GM12878 (cell line): ENCODE measurements around the gene KRTAP9-1.

Experiments
- CEBPB ChIP-seq, 2 experiments: fragments of 150-350 bp in 1 of 2; IDR thresholded peaks; 2 replicates each; pipeline ENCODE4 v1.6.1; 2012 to 2014; ENCODE audit warnings: low read depth in 2 of 2, low read length in 2 of 2, borderline replicate concordance in 1 of 2, inconsistent platforms in 1 of 2
- CTCF ChIP-seq, 3 experiments: IDR thresholded peaks in 2 of 3; conservative IDR thresholded peaks in 1 of 3; 2 replicates each; pipeline ENCODE4 v1.5.1; 2011; ENCODE audit warnings: low read depth in 3 of 3, low read length in 3 of 3, mild to moderate bottlenecking in 3 of 3, control low read depth in 2 of 3, moderate library complexity in 2 of 3, inconsistent platforms in 1 of 3, mixed read lengths in 1 of 3; ENCODE audit not compliant: control insufficient read depth in 2 of 3, insufficient read depth in 1 of 3; ENCODE audit errors: extremely low read depth in 1 of 3
- EP300 ChIP-seq, 2 experiments: fragments of 150-350 bp in 1 of 2; IDR thresholded peaks; 2 replicates each; pipeline ENCODE4 v1.6.1; 2011 to 2012; ENCODE audit warnings: low read depth in 2 of 2, low read length in 2 of 2, borderline replicate concordance in 1 of 2, improper control_type of control experiment in 1 of 2, inconsistent platforms in 1 of 2; ENCODE audit not compliant: control insufficient read depth in 1 of 2
- KDM1A ChIP-seq: fragments of 200-600 bp; sonication (generic); IDR thresholded peaks from 2 replicates; pipeline ENCODE4 v1.6.1; 2016; ENCODE audit warnings: borderline replicate concordance
- MAX ChIP-seq: IDR thresholded peaks from 2 replicates; pipeline ENCODE4 v1.6.1; 2012; ENCODE audit warnings: low read depth, low read length, improper control_type of control experiment
- POLR2A ChIP-seq: IDR thresholded peaks from 2 replicates; pipeline ENCODE4 v1.6.1; 2011; ENCODE audit warnings: low read depth, mild to moderate bottlenecking, low read length
- SMC3 ChIP-seq: IDR thresholded peaks from 2 replicates; pipeline ENCODE4 v1.6.1; 2011; ENCODE audit warnings: low read length, improper control_type of control experiment, borderline replicate concordance
- SP1 ChIP-seq: IDR thresholded peaks from one replicate; pipeline ENCODE4 v1.6.1; 2011; ENCODE audit warnings: low read depth, low read length
- ZBTB11 ChIP-seq: fragments of 450-650 bp; formaldehyde crosslinking; IDR thresholded peaks from 2 replicates; pipeline ENCODE4 v1.5.0; 2022; ENCODE audit warnings: mild to moderate bottlenecking, missing genetic modification characterization
- TF ChIP-seq, protein P1 (sequence below): IDR thresholded peaks from 2 replicates; pipeline ENCODE4 v1.6.1; 2012; ENCODE audit warnings: mild to moderate bottlenecking, low read depth, low read length

- TF ChIP-seq EP300 (IDR thresholded peaks at IDR 0.05; ENCODE audit: borderline replicate concordance in 1 of 2, control insufficient read depth in 1 of 2, low read depth in 2 of 2, low read length in 2 of 2) = no peak
- TF ChIP-seq SMC3 = no peak
- no peak for TF ChIP-seq KDM1A
- no peak for TF ChIP-seq SP1
- TF ChIP-seq, protein P1, sequence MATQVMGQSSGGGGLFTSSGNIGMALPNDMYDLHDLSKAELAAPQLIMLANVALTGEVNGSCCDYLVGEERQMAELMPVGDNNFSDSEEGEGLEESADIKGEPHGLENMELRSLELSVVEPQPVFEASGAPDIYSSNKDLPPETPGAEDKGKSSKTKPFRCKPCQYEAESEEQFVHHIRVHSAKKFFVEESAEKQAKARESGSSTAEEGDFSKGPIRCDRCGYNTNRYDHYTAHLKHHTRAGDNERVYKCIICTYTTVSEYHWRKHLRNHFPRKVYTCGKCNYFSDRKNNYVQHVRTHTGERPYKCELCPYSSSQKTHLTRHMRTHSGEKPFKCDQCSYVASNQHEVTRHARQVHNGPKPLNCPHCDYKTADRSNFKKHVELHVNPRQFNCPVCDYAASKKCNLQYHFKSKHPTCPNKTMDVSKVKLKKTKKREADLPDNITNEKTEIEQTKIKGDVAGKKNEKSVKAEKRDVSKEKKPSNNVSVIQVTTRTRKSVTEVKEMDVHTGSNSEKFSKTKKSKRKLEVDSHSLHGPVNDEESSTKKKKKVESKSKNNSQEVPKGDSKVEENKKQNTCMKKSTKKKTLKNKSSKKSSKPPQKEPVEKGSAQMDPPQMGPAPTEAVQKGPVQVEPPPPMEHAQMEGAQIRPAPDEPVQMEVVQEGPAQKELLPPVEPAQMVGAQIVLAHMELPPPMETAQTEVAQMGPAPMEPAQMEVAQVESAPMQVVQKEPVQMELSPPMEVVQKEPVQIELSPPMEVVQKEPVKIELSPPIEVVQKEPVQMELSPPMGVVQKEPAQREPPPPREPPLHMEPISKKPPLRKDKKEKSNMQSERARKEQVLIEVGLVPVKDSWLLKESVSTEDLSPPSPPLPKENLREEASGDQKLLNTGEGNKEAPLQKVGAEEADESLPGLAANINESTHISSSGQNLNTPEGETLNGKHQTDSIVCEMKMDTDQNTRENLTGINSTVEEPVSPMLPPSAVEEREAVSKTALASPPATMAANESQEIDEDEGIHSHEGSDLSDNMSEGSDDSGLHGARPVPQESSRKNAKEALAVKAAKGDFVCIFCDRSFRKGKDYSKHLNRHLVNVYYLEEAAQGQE = no peak
- no peak for TF ChIP-seq MAX
- TF ChIP-seq POLR2A = no peak
- TF ChIP-seq CTCF (IDR thresholded peaks at IDR 0.05 in 2 of 3, conservative IDR thresholded peaks at IDR 0.05 in 1 of 3; ENCODE audit: control insufficient read depth in 2 of 3, extremely low read depth in 1 of 3, insufficient read depth in 1 of 3, low read depth in 3 of 3, low read length in 3 of 3) = no peak
- no peak for TF ChIP-seq CEBPB (IDR thresholded peaks at IDR 0.05; ENCODE audit: borderline replicate concordance in 1 of 2, low read depth in 2 of 2, low read length in 2 of 2)
- TF ChIP-seq ZBTB11 (CRISPR knock-in tag) = no peak
These were observed 38.2 kb upstream of the KRTAP9-1 start for GRCh38 chr17:41151525-41151924.
